ENCODE data around the gene HEPHL1. TPM values are rescaled to one million over a fixed set of nuclear protein-coding genes. Genes with fewer than 3 reads are reported as not detected.
A peak's percentile ranks its signal among the peaks of the same experiment; 100 is the strongest.

The HEPHL1 gene
- total RNA-seq, 1 experiment from 2014 or later: not detected

GRCh38 chr11:94153320-94153719 is 132.2 kb downstream of the HEPHL1 start:
- H3K27ac ChIP-seq (ENCODE audit: low read depth, low read length): no peak overlapping the region
- RAD21 ChIA-PET (ENCODE audit: low non-redundant PET in 1 of 2, low total read pairs in 2 of 2, uncharacterized antibody in 2 of 2, unreplicated experiment in 2 of 2): no interaction called here

GRCh38 chr11:94154095-94154856 is 133.1 kb downstream of the HEPHL1 start:
- no peak overlapping the region for H3K4me2 ChIP-seq (ENCODE audit: low read length)
- H3K79me2 ChIP-seq (ENCODE audit: insufficient read depth, low read length): peaks cover 56% of the 10 kb centered on the region
- RAD21 ChIA-PET (ENCODE audit: low non-redundant PET in 1 of 2, low total read pairs in 2 of 2, uncharacterized antibody in 2 of 2, unreplicated experiment in 2 of 2): no interaction called here
- H3K4me1 ChIP-seq (ENCODE audit: control insufficient read depth in 1 of 2, insufficient read depth in 2 of 2, low read length in 2 of 2): peaks cover 30 to 41% of the 10 kb centered on the region in 2 experiments
- H3K27me3 ChIP-seq (ENCODE audit: insufficient read depth, low read length): no peaks in the 10 kb centered on the region
- H3K36me3 ChIP-seq (ENCODE audit: control insufficient read depth in 1 of 2, insufficient read depth in 2 of 2, low read length in 2 of 2): no peaks in the 10 kb centered on the region
- TF ChIP-seq FOSL1 (IDR thresholded peaks at IDR 0.05; ENCODE audit: low read depth) (no peak), ZFX (IDR thresholded peaks at IDR 0.05) (no peak), CBX3 (IDR thresholded peaks at IDR 0.05; ENCODE audit: low read depth) (no peak), SIN3A (IDR thresholded peaks at IDR 0.05; ENCODE audit: low read depth) (no peak), ZNF274 (IDR thresholded peaks at IDR 0.05; ENCODE audit: low read depth, low read length) (no peak), ATF3 (IDR thresholded peaks at IDR 0.05) (no peak), JUND (IDR thresholded peaks at IDR 0.05) (no peak), ZBTB33 (IDR thresholded peaks at IDR 0.05; ENCODE audit: extremely low read depth, insufficient replicate concordance, low read length) (no peak), REST (IDR thresholded peaks at IDR 0.05; ENCODE audit: low read depth) (no peak), SRF (IDR thresholded peaks at IDR 0.05; ENCODE audit: low read depth) (no peak)
- H4K20me1 ChIP-seq (ENCODE audit: insufficient read depth): peaks cover 4% of the 10 kb centered on the region; the same call in 1 of the 2 replicates
- H2AFZ ChIP-seq (ENCODE audit: low read depth, low read length, poor library complexity, severe bottlenecking): no peak overlapping the region
- DNase-seq (ENCODE audit: low read depth, low spot score) (no peak), ATAC-seq (no peak)
- no peak overlapping the region for H3K9ac ChIP-seq (ENCODE audit: low read length)
- H3K27ac ChIP-seq (ENCODE audit: low read depth, low read length): no peak overlapping the region
- H3K4me3 ChIP-seq (replicated peaks in 1 of 2; ENCODE audit: low read depth in 1 of 2, low read length in 2 of 2): no peak overlapping the region
- no peaks in the 10 kb centered on the region for H3K9me3 ChIP-seq (ENCODE audit: control insufficient read depth in 1 of 2, insufficient read depth in 1 of 2, low read depth in 1 of 2, low read length in 2 of 2)
- H3K9me2 ChIP-seq (ENCODE audit: insufficient read depth): no peaks in the 10 kb centered on the region
- BruUV-seq (replicated peaks): TSS peak; percentile 26
- intact Hi-C loops (cut with micrococcal nuclease): no loop called here
- CTCF ChIA-PET: no interaction called here
- POLR2A ChIA-PET: no interaction called here

More at GRCh38 chr11:94153320-94153719, 132.2 kb downstream of the HEPHL1 start:
- POLR2A ChIA-PET: no interaction called here
- ATAC-seq (no peak), DNase-seq (ENCODE audit: low read depth, low spot score) (no peak)
- Histone ChIP-seq H3K27me3 (ENCODE audit: insufficient read depth, low read length) (no peaks in the 10 kb centered on the region), H3K9me2 (ENCODE audit: insufficient read depth) (no peaks in the 10 kb centered on the region), H2AFZ (ENCODE audit: low read depth, low read length, poor library complexity, severe bottlenecking) (no peak overlapping the region), H3K4me1 (ENCODE audit: control insufficient read depth in 1 of 2, insufficient read depth in 2 of 2, low read length in 2 of 2) (peaks cover 30 to 43% of the 10 kb centered on the region in 2 experiments), H3K4me3 (replicated peaks in 1 of 2; ENCODE audit: low read depth in 1 of 2, low read length in 2 of 2) (no peak overlapping the region), H3K9me3 (ENCODE audit: control insufficient read depth in 1 of 2, insufficient read depth in 1 of 2, low read depth in 1 of 2, low read length in 2 of 2) (no peaks in the 10 kb centered on the region), H3K79me2 (ENCODE audit: insufficient read depth, low read length) (peaks cover 65% of the 10 kb centered on the region), H3K36me3 (ENCODE audit: control insufficient read depth in 1 of 2, insufficient read depth in 2 of 2, low read length in 2 of 2) (no peaks in the 10 kb centered on the region), H3K4me2 (ENCODE audit: low read length) (peak overlapping the region; percentile 71; the same call in 1 of the 2 replicates), H4K20me1 (ENCODE audit: insufficient read depth) (peaks cover 4% of the 10 kb centered on the region; the same call in 1 of the 2 replicates), H3K9ac (ENCODE audit: low read length) (0 out of 2 replicates have a peak overlapping the region, but pooled peaks have one; percentile 17)
- BruUV-seq (replicated peaks): no TSS peak
- TF ChIP-seq ZNF274 (IDR thresholded peaks at IDR 0.05; ENCODE audit: low read depth, low read length) (no peak), CBX3 (IDR thresholded peaks at IDR 0.05; ENCODE audit: low read depth) (no peak), ELF1 (IDR thresholded peaks at IDR 0.05; ENCODE audit: borderline replicate concordance, low read depth) (no peak), POLR2AphosphoS5 (IDR thresholded peaks at IDR 0.05; ENCODE audit: low read depth, low read length) (no peak), SIN3A (IDR thresholded peaks at IDR 0.05; ENCODE audit: low read depth) (no peak)
- CTCF ChIA-PET: no interaction called here
- intact Hi-C loops (cut with micrococcal nuclease): no loop called here

All from HCT116 (cell line).